Esophagus squamous epithelium (tissue), 5 donors: ENCODE measurements around the gene AK1. TPM values are rescaled to one million over a fixed set of nuclear protein-coding genes. Genes with fewer than 3 reads are reported as not detected.

ENCODE experiments used
- DNase-seq: peaks from one replicate; lab custom pipeline; 2025; lab: John Stamatoyannopoulos, UW
- H3K27ac ChIP-seq, 4 donors: fragments of 200-600 bp; sonication (generic); one replicate each; pipeline ENCODE4 v1.5.1; 2016 to 2019; ENCODE audit warnings: mild to moderate bottlenecking in 1 of 4
- H3K27me3 ChIP-seq, 4 donors: fragments of 200-600 bp; sonication (generic); 1 replicate in 3 of 4; 2 replicates in 1 of 4; pipeline versions ENCODE4 v1.5.1 to v1.6.0; 2017 to 2021; ENCODE audit warnings: antibody characterized with exemption in 1 of 4
- H3K36me3 ChIP-seq, 3 donors: fragments of 200-600 bp; sonication (generic); one replicate each; pipeline ENCODE4 v1.5.1; 2016 to 2019
- H3K4me1 ChIP-seq, 3 donors: fragments of 200-600 bp; sonication (generic); one replicate each; pipeline ENCODE4 v1.5.1; 2017 to 2019
- H3K4me3 ChIP-seq, 4 donors: fragments of 200-600 bp; sonication (generic); 1 replicate in 3 of 4; 2 replicates in 1 of 4; pipeline ENCODE4 v1.5.1; 2016 to 2019; ENCODE audit warnings: mild to moderate bottlenecking in 2 of 4, moderate library complexity in 1 of 4
- H3K9me3 ChIP-seq, 3 donors: fragments of 200-600 bp; sonication (generic); one replicate each; pipeline ENCODE4 v1.5.1; 2016 to 2019
- POLR2A ChIP-seq, 4 donors: fragments of 450-650 bp; IDR thresholded peaks; one replicate each; pipeline ENCODE4 v1.6.1; 2017; ENCODE audit warnings: antibody characterized with exemption in 4 of 4, mild to moderate bottlenecking in 4 of 4, moderate library complexity in 3 of 4
- WGBS, 2 donors: methylation state at CpG; one replicate each; pipeline ENCODE4 v1.1.5; 2018; 5-methylcytosine and 5-hydroxymethylcytosine counted together
- intact Hi-C: fragments of 100-400 bp; cut with DNase I; formaldehyde crosslinking; loops from one replicate; pipeline ENCODE4 v1.15.0; 2022
- total RNA-seq, 4 donors: library from RNA; depleted of rRNA; stranded (reverse); fragments of >200 nt; gene quantifications; one replicate each; pipeline ENCODE4 v1.1.0, GENCODE V29; 2016
- TF ChIP-seq, protein P1 (sequence below), 6 experiments: fragments of 450-650 bp in 4 of 6; fragments of 200-600 bp in 2 of 6; sonication (generic) in 2 of 6; IDR thresholded peaks; one replicate each; pipeline ENCODE4 v1.5.1; 2016 to 2019; ENCODE audit warnings: antibody characterized with exemption in 6 of 6, mild to moderate bottlenecking in 4 of 6, moderate library complexity in 4 of 6
- donor health status: DM: yes; HTN: yes; CAD: no.

The AK1 gene
- total RNA-seq, 4 donors from 2014 or later = 11.1 to 36.1 (median 26.8) TPM

DNA sequence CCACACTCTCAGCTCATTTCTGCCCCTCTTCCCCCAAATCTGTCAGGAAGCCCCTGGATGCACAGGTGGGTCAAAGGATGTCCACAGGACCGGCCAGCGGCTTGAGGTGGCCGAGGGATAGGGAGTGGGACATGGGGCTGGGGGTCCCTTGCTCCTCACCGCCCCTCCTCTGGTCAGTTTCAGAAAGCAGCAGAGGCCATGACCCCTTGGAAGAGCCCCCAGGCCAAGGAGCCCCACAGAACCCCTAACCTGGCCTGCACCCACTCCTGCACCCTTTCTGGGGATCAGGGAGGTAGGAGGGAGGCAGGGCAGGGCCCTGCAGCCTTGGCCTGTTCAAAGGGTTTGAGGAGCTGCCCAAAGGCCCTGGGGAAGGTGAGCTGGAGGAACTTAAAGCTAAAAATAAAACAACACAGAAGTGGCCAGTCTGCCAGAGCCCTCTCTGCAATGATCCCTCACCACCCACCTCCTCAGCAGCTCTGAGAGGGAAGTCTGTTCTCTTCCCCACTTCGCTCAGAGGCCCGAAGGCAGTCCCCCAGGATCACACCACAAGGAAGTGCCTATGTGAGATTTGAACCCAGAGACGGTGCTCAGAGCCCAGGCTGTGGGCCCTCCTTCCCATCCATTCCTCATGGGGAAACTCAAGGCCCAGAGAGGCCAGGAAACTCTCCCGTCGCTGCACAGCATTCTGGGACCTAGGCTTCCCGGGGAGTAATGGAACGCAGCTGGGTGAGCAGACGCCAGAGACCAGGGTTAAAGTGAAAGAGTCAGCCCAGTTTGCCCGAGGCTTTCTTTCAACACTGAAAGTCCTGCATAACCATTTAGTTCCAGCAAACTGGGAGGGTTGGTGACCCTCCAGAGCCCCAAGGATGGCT lies 23.9 kb downstream of the AK1 start:
- H3K9me3 ChIP-seq = peaks cover 0 to 15% (median 5%) of the 10 kb centered on the region in 3 donors
- peaks cover 10 to 73% (median 18%) of the 10 kb centered on the region in 3 donors for H3K4me1 ChIP-seq
- H3K36me3 ChIP-seq = peaks cover 0 to 4% (median 0%) of the 10 kb centered on the region in 3 donors
- TF ChIP-seq, protein P1, sequence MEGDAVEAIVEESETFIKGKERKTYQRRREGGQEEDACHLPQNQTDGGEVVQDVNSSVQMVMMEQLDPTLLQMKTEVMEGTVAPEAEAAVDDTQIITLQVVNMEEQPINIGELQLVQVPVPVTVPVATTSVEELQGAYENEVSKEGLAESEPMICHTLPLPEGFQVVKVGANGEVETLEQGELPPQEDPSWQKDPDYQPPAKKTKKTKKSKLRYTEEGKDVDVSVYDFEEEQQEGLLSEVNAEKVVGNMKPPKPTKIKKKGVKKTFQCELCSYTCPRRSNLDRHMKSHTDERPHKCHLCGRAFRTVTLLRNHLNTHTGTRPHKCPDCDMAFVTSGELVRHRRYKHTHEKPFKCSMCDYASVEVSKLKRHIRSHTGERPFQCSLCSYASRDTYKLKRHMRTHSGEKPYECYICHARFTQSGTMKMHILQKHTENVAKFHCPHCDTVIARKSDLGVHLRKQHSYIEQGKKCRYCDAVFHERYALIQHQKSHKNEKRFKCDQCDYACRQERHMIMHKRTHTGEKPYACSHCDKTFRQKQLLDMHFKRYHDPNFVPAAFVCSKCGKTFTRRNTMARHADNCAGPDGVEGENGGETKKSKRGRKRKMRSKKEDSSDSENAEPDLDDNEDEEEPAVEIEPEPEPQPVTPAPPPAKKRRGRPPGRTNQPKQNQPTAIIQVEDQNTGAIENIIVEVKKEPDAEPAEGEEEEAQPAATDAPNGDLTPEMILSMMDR (IDR thresholded peaks at IDR 0.05) = no peak
- no peak for TF ChIP-seq POLR2A (IDR thresholded peaks at IDR 0.05)
- 36 to 60% methylated on average over 7 to 8 of the region's 13 CpGs for WGBS, 2 donors
- peak overlapping the region; percentile 73 to 92 (median 84) for H3K27ac ChIP-seq
- H3K4me3 ChIP-seq = peak overlapping the region; percentile 29 to 68 (median 55)
- no peaks in the 10 kb centered on the region for H3K27me3 ChIP-seq
- intact Hi-C loops = no loop called here
- DNase-seq = no peak

GRCh38 chr9:127852829-127853228 lies 24.6 kb downstream of the AK1 start:
- H3K4me1 ChIP-seq = peaks cover 10 to 68% (median 11%) of the 10 kb centered on the region in 3 donors
- no peak for DNase-seq
- peak overlapping the region; percentile 73 to 92 (median 84) for H3K27ac ChIP-seq
- peak overlapping the region; percentile 29 to 68 (median 55) for H3K4me3 ChIP-seq
- WGBS, 2 donors = 65 to 82% methylated on average over 9 of the region's 9 CpGs
- no peak for TF ChIP-seq POLR2A (IDR thresholded peaks at IDR 0.05)
- TF ChIP-seq, protein P1 (IDR thresholded peaks at IDR 0.05) = no peak
- peaks cover 0 to 4% (median 0%) of the 10 kb centered on the region in 3 donors for H3K36me3 ChIP-seq
- H3K9me3 ChIP-seq = peaks cover 0 to 18% (median 5%) of the 10 kb centered on the region in 3 donors
- intact Hi-C loops = no loop called here
- H3K27me3 ChIP-seq = no peaks in the 10 kb centered on the region

DNA sequence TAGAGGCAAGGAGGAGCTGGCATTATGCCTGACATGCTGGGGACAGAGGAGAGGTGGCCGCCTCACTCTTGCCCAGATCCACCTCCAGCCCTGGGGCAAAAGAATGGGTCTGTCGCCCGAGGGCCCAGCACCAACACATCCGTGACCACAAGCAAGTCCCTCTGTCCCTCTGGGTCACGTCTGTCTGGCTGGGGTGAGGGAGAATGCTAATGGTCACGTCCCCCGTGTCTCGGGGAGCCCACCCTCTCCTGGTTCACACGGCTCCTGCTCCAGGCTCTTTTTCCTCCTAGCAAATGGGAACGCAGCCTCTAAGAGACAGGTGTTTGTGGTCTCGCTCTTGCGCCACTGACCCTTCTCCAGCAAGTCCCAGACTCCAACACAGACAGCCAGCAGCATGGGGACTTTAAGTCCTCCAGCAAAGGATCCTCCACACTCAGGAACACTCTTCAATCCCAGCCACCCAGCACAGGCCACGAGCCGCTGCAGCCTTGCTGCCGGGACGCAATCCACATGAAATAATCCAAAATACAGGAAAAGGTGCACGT lies 27.1 kb downstream of the AK1 start:
- WGBS, 2 donors = 79 to 84% methylated on average over 10 to 12 of the region's 17 CpGs
- Histone ChIP-seq H3K27me3 (no peaks in the 10 kb centered on the region), H3K9me3 (peaks cover 0 to 18% (median 5%) of the 10 kb centered on the region in 3 donors), H3K4me1 (peaks cover 10 to 69% (median 22%) of the 10 kb centered on the region in 3 donors), H3K36me3 (peaks cover 0 to 4% (median 0%) of the 10 kb centered on the region in 3 donors), H3K27ac (peak overlapping the region in 3 of 4 donors; percentile 32 to 90 (median 36)), H3K4me3 (peak overlapping the region in 3 of 4 donors; percentile 50 to 68 (median 60))
- no peak for DNase-seq
- TF ChIP-seq, protein P1 (IDR thresholded peaks at IDR 0.05) = no peak
- no peak for TF ChIP-seq POLR2A (IDR thresholded peaks at IDR 0.05)
- intact Hi-C loops = no loop called here

GRCh38 chr9:127848756-127849504 lies 28.5 kb downstream of the AK1 start:
- TF ChIP-seq POLR2A (IDR thresholded peaks at IDR 0.05) = no peak
- TF ChIP-seq, protein P1 (IDR thresholded peaks at IDR 0.05) = no peak
- peaks cover 0 to 4% (median 0%) of the 10 kb centered on the region in 3 donors for H3K36me3 ChIP-seq
- peak overlapping the region in 2 of 4 donors; percentile 16 to 68 for H3K4me3 ChIP-seq
- no peaks in the 10 kb centered on the region for H3K27me3 ChIP-seq
- peak overlapping the region in 2 of 4 donors; percentile 13 to 21 for H3K27ac ChIP-seq
- H3K4me1 ChIP-seq = peaks cover 0 to 62% (median 16%) of the 10 kb centered on the region in 3 donors
- no peak for DNase-seq
- intact Hi-C loops = no loop called here
- peaks cover 0 to 18% (median 5%) of the 10 kb centered on the region in 3 donors for H3K9me3 ChIP-seq
- WGBS, 2 donors = 91 to 97% methylated on average over 9 of the region's 10 CpGs
